Osteoblast (primary cell): ENCODE data around the gene NR5A2. TPM values are rescaled to one million over a fixed set of nuclear protein-coding genes. Genes with fewer than 3 reads are reported as not detected.
A peak's percentile ranks its signal among the peaks of the same experiment; 100 is the strongest.

Source experiments
- DNase-seq: peaks from one replicate; pipeline ENCODE4 v3.0.0; 2011; ENCODE audit warnings: low spot score, mixed read lengths; ENCODE audit not compliant: insufficient read length; ENCODE audit errors: missing footprints
- H2AFZ ChIP-seq: 2 replicates; pipeline ENCODE4 v1.6.0; 2011; ENCODE audit warnings: mild to moderate bottlenecking, low read length
- H3K27ac ChIP-seq: 2 replicates; pipeline ENCODE4 v1.5.1; 2011; ENCODE audit warnings: mild to moderate bottlenecking, low read depth, low read length, moderate library complexity
- H3K27me3 ChIP-seq: 2 replicates; pipeline ENCODE4 v1.6.0; 2012; ENCODE audit warnings: mild to moderate bottlenecking, control low read depth, inconsistent platforms, low read length, moderate library complexity; ENCODE audit not compliant: insufficient read depth
- H3K36me3 ChIP-seq: 2 replicates; pipeline ENCODE4 v1.5.1; 2011; ENCODE audit warnings: mild to moderate bottlenecking, low read length, control low read depth, moderate library complexity; ENCODE audit not compliant: insufficient read depth
- H3K4me1 ChIP-seq: 2 replicates; pipeline ENCODE4 v1.5.1; 2011; ENCODE audit warnings: mild to moderate bottlenecking, low read length, control low read depth, moderate library complexity; ENCODE audit not compliant: insufficient read depth
- H3K4me2 ChIP-seq: 2 replicates; pipeline ENCODE4 v1.6.0; 2011; ENCODE audit warnings: mild to moderate bottlenecking, low read length; ENCODE audit not compliant: insufficient read depth
- H3K4me3 ChIP-seq: fragments of 200-600 bp; sonication (generic); 3 replicates; pipeline ENCODE4 v1.5.1; 2012; ENCODE audit warnings: mild to moderate bottlenecking, low read length, inconsistent platforms; ENCODE audit not compliant: insufficient read depth
- H3K79me2 ChIP-seq: 2 replicates; pipeline ENCODE4 v1.6.0; 2012; ENCODE audit warnings: mild to moderate bottlenecking, low read length, control low read depth, inconsistent platforms; ENCODE audit not compliant: insufficient read depth
- H3K9me3 ChIP-seq: 2 replicates; pipeline ENCODE4 v1.5.1; 2011; ENCODE audit warnings: low read depth, low read length, control low read depth
- H4K20me1 ChIP-seq: 2 replicates; pipeline ENCODE4 v1.6.0; 2012; ENCODE audit warnings: mild to moderate bottlenecking, low read length, control low read depth; ENCODE audit not compliant: insufficient read depth
- total RNA-seq: library from RNA; depleted of rRNA; stranded (reverse); fragments of >200 nt; gene quantifications from 2 replicates; pipeline ENCODE4 v1.2.3, GENCODE V29; 2012
- TF ChIP-seq, protein P1 (sequence below): IDR thresholded peaks from 2 replicates; pipeline ENCODE4 v1.5.1; 2011; ENCODE audit warnings: mild to moderate bottlenecking, low read depth, low read length, moderate library complexity; ENCODE audit errors: extremely low read depth

The NR5A2 gene
- total RNA-seq, 1 donor: not detected

DNA sequence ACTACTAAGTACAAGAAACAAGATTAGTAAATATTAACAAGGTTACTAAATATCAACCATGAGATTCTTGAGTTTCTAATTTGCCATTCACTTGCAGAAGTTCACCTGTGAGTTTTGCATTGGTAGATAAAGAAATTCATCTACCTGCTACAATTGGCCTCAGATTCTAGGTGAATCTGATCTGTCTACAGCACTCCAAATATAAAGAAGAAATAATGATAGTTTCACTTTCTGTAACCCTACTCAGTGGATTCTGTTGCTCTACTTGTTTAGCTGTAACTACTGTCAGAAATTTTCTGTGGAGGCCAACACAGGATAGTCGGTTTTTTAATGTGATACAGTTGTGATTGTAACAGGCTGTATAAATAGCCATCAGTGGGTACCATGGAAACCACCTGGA, 118.6 kb downstream of the NR5A2 start:
- peak overlapping the region; percentile 49 for H2AFZ ChIP-seq
- TF ChIP-seq, protein P1, sequence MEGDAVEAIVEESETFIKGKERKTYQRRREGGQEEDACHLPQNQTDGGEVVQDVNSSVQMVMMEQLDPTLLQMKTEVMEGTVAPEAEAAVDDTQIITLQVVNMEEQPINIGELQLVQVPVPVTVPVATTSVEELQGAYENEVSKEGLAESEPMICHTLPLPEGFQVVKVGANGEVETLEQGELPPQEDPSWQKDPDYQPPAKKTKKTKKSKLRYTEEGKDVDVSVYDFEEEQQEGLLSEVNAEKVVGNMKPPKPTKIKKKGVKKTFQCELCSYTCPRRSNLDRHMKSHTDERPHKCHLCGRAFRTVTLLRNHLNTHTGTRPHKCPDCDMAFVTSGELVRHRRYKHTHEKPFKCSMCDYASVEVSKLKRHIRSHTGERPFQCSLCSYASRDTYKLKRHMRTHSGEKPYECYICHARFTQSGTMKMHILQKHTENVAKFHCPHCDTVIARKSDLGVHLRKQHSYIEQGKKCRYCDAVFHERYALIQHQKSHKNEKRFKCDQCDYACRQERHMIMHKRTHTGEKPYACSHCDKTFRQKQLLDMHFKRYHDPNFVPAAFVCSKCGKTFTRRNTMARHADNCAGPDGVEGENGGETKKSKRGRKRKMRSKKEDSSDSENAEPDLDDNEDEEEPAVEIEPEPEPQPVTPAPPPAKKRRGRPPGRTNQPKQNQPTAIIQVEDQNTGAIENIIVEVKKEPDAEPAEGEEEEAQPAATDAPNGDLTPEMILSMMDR: no peak

DNA sequence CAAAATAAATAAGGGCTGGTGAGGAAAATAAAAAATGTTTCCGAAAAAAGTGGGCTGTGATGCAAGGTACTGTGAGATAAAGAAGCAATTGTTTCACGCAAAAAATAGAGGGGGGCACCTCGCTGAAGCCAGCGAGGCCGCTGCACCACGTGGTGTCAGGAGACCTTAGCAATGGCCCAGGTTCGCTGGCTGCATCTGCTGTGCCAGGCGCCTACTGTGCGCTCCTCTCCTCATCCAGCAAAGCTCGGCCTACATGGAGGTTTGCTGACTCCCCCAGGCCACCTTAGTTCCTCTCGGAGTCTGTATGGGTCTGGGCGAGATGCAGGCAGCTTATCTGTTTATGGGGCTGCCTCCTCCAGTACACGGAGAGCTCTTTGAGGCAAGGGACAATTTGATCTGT, 119.6 kb downstream of the NR5A2 start:
- no peaks in the 10 kb centered on the region for H3K9me3 ChIP-seq
- H3K4me2 ChIP-seq: no peak overlapping the region
- H2AFZ ChIP-seq: no peak overlapping the region
- no peaks in the 10 kb centered on the region for H3K27me3 ChIP-seq
- H3K4me3 ChIP-seq: no peak overlapping the region
- no peaks in the 10 kb centered on the region for H4K20me1 ChIP-seq
- no peaks in the 10 kb centered on the region for H3K36me3 ChIP-seq
- H3K4me1 ChIP-seq: peaks cover 6% of the 10 kb centered on the region
- TF ChIP-seq, protein P1: no peak
- no peak overlapping the region for H3K27ac ChIP-seq
- DNase-seq: no peak
- H3K79me2 ChIP-seq: no peaks in the 10 kb centered on the region

More for the DNA sequence above, 118.6 kb downstream of the NR5A2 start:
- H3K4me2 ChIP-seq: no peak overlapping the region
- DNase-seq: peak; percentile 67
- no peaks in the 10 kb centered on the region for H3K79me2 ChIP-seq
- peaks cover 6% of the 10 kb centered on the region for H3K4me1 ChIP-seq
- H3K9me3 ChIP-seq: no peaks in the 10 kb centered on the region
- no peaks in the 10 kb centered on the region for H3K27me3 ChIP-seq
- H3K27ac ChIP-seq: no peak overlapping the region
- H3K36me3 ChIP-seq: no peaks in the 10 kb centered on the region
- no peak overlapping the region for H3K4me3 ChIP-seq
- no peaks in the 10 kb centered on the region for H4K20me1 ChIP-seq

DNA sequence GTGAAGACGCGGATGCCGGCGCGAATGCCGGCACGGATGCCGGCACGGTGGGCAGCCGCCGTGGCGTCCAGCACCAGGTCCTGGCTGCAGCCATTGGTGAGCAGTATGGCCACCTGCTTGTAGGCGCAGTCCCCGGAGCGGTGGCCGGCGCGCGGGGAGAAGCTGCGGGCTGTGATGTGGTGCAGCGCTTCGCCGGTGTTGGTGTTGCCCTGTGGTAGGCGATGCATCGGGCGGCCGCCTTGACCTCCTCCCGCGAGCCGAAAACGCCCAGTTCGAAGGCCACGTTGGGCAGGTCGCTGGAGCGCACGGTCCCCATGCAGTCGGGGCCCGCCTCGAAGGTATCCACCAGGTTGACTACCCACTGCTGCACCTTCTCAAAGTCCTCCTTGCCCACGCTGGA, 120.2 kb downstream of the NR5A2 start:
- Histone ChIP-seq H3K4me2 (no peak overlapping the region), H3K9me3 (no peaks in the 10 kb centered on the region), H3K79me2 (no peaks in the 10 kb centered on the region), H2AFZ (no peak overlapping the region), H3K27ac (no peak overlapping the region), H4K20me1 (no peaks in the 10 kb centered on the region), H3K4me3 (no peak overlapping the region), H3K4me1 (peaks cover 6% of the 10 kb centered on the region), H3K27me3 (no peaks in the 10 kb centered on the region), H3K36me3 (no peaks in the 10 kb centered on the region)
- TF ChIP-seq, protein P1: no peak
- no peak for DNase-seq

DNA sequence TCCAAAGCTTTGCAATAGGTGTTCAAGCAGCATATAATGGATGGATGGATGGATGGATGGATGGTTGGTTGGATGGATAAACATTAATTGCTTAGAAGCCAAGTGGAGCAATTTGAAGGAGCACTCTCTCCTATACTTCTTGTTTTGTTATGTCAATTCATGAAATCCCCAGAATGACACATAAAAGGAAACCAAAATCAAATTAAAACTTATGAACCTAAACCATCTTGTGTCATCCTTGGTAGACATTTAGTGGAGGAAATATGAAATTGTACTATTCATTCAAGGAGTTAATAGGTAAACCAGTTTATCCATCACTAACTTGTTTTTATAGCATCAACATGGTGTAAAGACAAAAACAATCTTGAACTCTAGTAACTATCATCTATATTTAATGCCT, 122.5 kb downstream of the NR5A2 start:
- no peaks in the 10 kb centered on the region for H3K36me3 ChIP-seq
- no peaks in the 10 kb centered on the region for H3K79me2 ChIP-seq
- H3K9me3 ChIP-seq: no peaks in the 10 kb centered on the region
- TF ChIP-seq, protein P1: no peak
- no peaks in the 10 kb centered on the region for H3K27me3 ChIP-seq
- DNase-seq: no peak
- peak overlapping the region; percentile 4 for H2AFZ ChIP-seq
- no peak overlapping the region for H3K4me2 ChIP-seq
- no peaks in the 10 kb centered on the region for H4K20me1 ChIP-seq
- no peak overlapping the region for H3K27ac ChIP-seq
- peaks cover 6% of the 10 kb centered on the region for H3K4me1 ChIP-seq
- H3K4me3 ChIP-seq: no peak overlapping the region
